GM19452 (cell line): Measurements from ENCODE around the gene SNX11.
A peak's percentile ranks its signal among the peaks of the same experiment; 100 is the strongest.

ENCODE experiments used
- ATAC-seq: cut with Tn5 transposase; IDR thresholded peaks from one replicate; pipeline ENCODE4 v1.9.1; 2021; ENCODE audit not compliant: unreplicated experiment

SNX11 gene

DNA sequence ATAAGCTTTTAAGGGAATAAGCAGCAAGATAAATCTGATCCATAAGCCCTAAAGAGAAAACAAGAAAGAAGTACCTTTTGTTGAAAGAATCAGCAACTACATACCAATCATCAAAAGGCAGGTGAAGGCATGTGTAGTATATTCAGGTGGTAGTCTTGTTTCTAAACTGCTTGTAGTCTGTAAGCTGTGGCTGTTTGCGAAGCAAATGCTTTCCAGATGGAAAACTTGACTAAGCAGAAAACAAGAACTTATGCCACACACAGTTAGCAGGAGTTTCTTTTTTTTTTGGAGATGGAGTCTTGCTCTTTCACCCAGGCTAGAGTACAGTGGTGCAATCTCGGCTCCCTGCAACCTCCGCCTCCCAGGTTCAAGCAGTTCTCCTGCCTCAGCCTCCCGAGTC lies 12.0 kb upstream of the SNX11 start:
- no peak for ATAC-seq

- ATAC-seq, result no peak
These were observed 7.4 kb upstream of the SNX11 start for GRCh38 chr17:48100160-48100559.

DNA sequence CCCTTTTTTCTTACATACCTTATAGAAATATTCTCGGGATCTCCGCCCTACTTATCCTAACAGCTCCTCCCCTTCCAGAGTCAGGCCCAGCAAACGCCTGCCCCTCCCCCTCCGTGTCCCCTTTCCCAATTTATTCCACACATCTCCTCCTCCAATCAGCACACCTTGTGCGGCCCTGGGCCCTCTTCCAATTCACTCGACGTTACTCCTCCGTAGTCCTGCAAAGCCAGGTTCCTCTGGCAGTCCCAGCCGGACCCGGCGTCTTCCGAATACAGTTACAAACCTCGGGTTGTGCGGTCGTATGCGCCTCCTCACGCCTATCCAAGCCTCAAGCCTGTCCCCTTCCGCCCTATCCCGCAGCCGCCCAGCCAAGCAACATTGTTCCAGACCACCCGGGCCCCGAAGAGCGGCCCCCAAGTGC lies 7.0 kb upstream of the SNX11 start:
- ATAC-seq, result no peak

GRCh38 chr17:48101012-48101720 lies 6.4 kb upstream of the SNX11 start, which contains the start of gene CBX1:
CBX1 (minus strand) TSS chr17:48101478; CDS start chr17:48077004, 24,474 bp downstream.
- ATAC-seq, result peak; percentile 92

- ATAC-seq, result no peak
These were observed 5.4 kb upstream of the SNX11 start for GRCh38 chr17:48102043-48102750.

GRCh38 chr17:48102798-48103715 lies 4.5 kb upstream of the SNX11 start:
- ATAC-seq, result no peak

DNA sequence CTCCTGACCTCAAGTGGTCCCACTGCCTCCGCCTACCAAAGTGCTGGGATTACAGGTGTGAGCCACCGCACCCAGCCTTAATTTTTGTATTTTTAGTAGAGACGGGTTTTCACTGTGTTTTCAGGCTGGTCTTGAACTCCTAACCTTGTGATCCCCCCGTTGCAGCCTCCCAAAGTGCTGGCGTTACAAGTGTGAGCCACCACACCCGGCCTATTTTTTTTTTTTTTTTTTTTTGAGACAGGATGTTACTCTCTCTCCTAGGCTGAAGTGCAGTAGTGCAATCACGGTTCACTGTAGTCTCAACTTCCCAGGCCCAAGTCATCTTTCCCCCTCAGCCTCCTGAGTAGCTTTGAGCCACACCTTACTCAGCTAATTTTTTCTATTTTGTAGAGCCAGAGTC lies 3.1 kb upstream of the SNX11 start:
- no peak for ATAC-seq

- ATAC-seq, result no peak
These were observed 797 bp upstream of the SNX11 start for GRCh38 chr17:48106802-48107136.

DNA sequence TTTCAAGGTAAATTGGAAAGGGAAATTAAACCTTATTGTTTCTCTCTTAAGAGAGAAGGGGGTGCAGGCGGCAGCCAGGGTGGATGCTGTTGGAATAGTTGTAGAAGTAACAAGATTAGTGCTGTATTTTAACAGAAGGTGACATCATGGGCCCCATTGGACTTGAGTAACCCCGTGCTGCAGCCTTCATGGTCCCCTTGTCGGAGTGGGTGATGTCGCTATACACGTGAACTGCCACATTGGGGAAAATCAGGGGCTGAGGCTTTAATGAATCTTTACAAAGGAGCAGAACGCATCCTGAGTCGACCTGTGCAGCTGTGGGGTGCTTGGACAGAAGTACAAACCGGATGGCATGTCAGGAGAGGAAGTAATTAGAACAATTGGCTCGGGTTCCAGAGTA lies 3.2 kb downstream of the SNX11 start:
- no peak for ATAC-seq

DNA sequence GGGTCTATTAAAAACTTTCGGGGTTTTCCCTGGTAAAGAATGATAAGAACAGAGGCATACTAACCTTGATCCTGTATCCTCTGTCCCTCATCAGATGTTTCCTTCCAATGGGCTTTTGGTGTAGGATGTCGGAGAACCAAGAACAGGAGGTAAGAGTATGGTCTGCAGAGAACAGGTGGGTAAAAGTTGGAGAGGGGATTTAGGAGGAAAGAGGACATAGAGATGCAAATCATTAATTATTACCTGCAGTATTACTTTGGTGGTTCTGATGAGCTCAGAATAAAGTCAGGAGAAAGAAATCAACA lies 4.3 kb downstream of the SNX11 start:
- ATAC-seq, result no peak

DNA sequence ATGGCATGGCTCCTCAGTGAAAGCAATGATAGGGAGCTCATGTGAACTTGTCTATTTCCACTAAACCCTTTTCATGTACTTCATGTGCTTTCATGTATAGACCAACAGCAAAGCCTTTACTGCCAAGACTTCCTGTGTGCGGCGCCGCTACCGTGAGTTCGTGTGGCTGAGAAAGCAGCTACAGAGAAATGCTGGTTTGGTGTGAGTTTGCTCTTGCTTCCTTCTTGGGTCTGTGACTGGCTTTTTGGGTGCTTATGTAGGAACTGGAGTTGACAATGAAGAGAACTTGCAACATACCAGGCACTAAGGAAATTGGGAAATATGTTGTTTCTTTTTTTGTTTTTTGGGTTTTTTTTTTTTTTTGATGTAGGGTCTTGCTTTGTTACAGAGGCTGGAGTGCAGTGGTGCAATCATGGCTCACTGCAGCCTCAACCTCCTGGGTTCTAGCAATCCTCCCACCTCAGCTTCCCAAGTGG lies 5.7 kb downstream of the SNX11 start:
- no peak for ATAC-seq

GRCh38 chr17:48121923-48122664 lies 14.5 kb downstream of the SNX11 start:
- no peak for ATAC-seq

- ATAC-seq, result no peak
These were observed 15.1 kb downstream of the SNX11 start for GRCh38 chr17:48122665-48123045.

DNA sequence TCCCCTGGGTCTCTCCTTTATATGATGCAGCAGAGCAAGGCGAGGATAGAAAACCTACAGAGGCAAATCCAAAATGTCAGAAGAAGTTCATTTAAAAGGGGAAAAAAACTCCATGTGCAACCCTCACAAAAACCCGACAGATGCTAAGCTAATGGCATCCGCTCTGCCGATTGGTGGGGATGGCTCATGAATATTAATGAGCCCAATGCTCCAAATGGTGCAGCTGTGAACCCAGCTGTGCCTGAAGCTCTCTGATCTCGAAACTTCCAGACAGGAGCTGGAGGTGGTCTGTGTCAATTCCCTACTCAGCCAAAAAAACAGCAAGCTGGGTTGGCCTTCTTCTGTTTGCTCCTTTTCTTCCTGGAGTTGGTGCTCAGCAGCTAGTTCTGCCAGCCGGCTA lies 15.5 kb downstream of the SNX11 start:
- ATAC-seq, result no peak

GRCh38 chr17:48123776-48124388 lies 16.3 kb downstream of the SNX11 start:
- ATAC-seq, result no peak

DNA sequence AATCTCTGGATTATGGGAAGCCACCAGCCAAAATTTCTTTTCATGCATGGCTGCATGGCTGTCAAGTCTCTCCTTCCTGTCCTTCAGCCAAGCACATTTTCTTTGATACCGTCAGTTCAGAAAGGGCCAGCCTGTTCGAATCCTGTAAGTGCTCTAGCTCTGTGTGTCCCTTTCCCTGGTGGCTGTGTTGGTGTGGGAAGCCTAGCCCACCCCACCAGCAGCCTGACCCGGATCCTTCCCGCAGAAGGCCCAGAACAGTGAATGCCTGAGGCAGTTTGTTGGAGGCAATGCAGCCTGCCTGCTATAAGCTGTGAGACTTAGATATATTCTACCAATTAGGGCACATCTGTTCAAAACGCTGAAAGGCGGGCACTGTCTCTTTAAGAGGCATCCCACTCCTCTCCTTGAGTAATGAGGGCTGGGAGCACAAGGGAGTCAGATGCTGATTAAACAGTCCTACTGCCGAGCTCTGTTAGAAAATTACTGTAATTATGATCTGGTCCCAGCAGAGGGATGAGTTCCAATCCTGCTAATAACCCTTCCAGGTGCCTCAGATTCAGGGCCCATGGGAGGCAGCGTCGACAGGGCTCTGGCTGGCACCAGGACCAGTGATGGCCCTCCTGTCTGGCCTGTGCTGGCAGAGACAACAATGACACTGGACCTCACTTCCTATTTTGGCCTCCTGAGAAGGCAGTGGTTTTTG lies 18.4 kb downstream of the SNX11 start:
- ATAC-seq, result no peak

DNA sequence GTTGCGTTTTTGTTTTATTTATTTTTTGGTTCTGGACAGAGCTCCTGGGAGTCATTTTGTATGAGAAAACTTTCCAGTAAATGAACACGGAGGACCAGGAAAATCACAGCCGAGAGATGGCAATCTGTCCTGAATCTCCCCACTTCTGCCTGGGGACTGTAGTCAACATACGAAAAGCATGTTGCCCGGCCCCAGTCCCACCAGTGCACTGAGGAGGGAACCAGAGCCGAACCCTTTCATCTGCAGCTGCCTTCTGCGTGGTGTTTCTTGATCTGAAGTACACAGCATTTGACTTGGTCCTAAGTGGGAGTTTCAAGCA lies 18.9 kb downstream of the SNX11 start:
- no peak for ATAC-seq

DNA sequence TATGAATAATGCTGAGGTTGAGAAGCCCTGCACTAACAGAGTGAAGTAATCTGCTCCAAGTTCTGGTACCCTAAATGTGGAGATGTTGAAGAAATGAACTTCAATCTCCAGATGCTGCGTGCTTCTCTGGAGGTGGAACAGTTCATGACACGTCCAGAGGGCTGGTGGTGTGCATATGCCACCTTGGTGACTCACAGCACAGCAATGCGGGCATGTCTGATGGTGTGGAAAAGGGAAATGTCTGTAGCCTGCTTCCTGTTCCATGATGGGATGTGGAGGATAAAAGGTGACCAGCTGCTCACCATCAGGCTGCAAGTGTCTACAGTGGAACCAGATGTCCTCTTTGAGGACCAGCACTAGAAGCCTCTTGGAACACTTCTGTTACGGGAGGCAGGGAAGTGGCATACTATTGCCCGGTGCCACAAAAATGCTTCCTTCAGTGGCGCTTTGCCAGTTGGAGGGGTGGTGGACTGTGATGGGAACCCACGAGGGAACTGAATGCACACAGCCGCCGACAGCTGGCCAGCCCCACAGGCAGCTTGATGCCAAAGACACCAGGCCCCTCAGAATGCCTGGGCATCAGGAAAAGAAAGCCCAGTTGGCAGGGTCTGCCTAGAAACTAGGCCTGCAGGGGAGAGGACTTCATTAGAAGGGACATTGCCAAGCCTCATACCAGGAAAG lies 19.9 kb downstream of the SNX11 start:
- ATAC-seq, result no peak

DNA sequence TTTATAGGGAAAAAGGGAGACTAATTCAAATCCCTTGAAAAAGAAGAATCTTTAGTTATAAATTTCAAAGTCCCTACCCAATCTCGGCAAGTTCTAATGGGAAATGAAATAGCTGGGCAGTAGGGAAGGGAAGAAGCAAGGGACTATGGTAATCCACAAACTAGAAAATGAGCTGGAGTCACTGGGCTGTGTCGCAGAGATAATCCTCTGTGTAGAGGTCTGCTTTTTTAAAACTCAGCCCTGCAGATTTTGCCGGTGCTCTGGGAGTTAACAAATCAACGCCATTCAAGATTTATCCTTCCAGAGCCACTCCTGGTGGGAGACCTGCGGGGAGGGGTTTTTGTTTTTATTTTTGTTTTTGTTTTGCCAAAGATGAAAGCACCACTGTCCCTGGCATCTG lies 20.8 kb downstream of the SNX11 start:
- ATAC-seq, result no peak

GRCh38 chr17:48129981-48130380 lies 22.4 kb downstream of the SNX11 start:
- no peak for ATAC-seq
